GM12873 (cell line): ENCODE measurements around the gene NLRP12.

ENCODE experiments used
- CTCF ChIP-seq: IDR thresholded peaks from 2 replicates; pipeline ENCODE4 v1.5.1; 2012; ENCODE audit warnings: low read depth, mild to moderate bottlenecking, moderate library complexity, low read length, control low read depth; ENCODE audit not compliant: insufficient read depth; ENCODE audit errors: missing control alignments

Gene NLRP12

GRCh38 chr19:53867225-53868090, 43.3 kb upstream of the NLRP12 start, which contains the start of gene MYADM:
MYADM (plus strand) TSS chr19:53867883; CDS start chr19:53873530, 5,647 bp downstream.
- TF ChIP-seq CTCF, result no peak

GRCh38 chr19:53866865-53867224, 42.7 kb upstream of the NLRP12 start:
- TF ChIP-seq CTCF, result no peak

GRCh38 chr19:53865918-53866864, 42.1 kb upstream of the NLRP12 start:
- no peak for TF ChIP-seq CTCF

- no peak for TF ChIP-seq CTCF
These were observed 41.4 kb upstream of the NLRP12 start for GRCh38 chr19:53865523-53865917.

- no peak for TF ChIP-seq CTCF
These were observed 40.3 kb upstream of the NLRP12 start for GRCh38 chr19:53864308-53864836.

GRCh38 chr19:53853707-53854106, 29.6 kb upstream of the NLRP12 start:
- TF ChIP-seq CTCF, result no peak

GRCh38 chr19:53849237-53849676, 25.1 kb upstream of the NLRP12 start:
- TF ChIP-seq CTCF, result no peak
